LNCaP clone FGC (cell line): Measurements from ENCODE around the gene CILP.
A peak's percentile ranks its signal among the peaks of the same experiment; 100 is the strongest.
"Not testable (repeated sequence)": the region's sequence is repeated elsewhere in the genome, so short reads cannot be mapped to it uniquely, and the experiment has no call there.

Experiments used
- DNase-seq: peaks from one replicate; pipeline ENCODE4 v3.0.0-alpha.2; 2011; ENCODE audit warnings: low read depth
- H3K4me3 ChIP-seq: 2 replicates; pipeline ENCODE4 v1.5.1; 2011; ENCODE audit warnings: mild to moderate bottlenecking, low read depth, low read length, control low read depth
- CTCF ChIP-seq: IDR thresholded peaks from 2 replicates; pipeline ENCODE4 v1.5.1; 2012; ENCODE audit warnings: mild to moderate bottlenecking; ENCODE audit not compliant: control insufficient read depth, insufficient read depth; ENCODE audit errors: extremely low read depth

The CILP gene

DNA sequence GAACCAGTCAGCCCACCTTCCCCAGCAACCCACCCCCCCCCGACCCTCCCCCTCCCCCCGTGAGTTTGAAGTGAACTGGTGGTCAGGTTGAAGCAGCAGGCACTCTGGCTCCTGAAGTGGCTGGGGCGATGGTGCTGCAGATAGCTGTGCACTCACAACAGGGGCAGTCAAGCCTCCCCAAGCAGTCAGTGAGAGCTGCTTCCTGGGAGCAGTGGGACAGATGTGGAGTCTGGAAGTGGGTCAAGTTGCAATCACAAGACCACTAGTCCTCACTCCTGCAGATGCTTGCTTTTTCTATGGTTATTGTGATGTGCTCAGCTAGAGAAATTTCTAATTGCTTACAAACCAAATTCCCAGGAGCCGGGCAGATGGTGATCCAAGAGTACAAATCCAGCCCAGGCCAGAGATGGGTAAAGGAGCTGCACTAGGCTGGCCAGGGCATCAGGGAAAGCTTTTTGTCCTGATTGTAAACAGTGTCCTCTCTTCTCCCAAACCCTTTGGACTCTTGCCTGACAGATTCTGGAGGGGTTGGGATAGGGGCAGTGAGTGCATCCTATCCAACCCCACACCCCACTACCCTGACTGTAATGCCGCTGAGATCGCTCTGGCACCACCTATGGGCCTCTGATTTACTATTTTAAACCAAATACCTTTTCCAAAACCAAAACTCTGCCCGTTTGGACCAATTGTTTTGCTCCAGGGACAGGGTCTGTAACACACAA lies 16.3 kb downstream of the CILP start:
- no peak for DNase-seq

DNA sequence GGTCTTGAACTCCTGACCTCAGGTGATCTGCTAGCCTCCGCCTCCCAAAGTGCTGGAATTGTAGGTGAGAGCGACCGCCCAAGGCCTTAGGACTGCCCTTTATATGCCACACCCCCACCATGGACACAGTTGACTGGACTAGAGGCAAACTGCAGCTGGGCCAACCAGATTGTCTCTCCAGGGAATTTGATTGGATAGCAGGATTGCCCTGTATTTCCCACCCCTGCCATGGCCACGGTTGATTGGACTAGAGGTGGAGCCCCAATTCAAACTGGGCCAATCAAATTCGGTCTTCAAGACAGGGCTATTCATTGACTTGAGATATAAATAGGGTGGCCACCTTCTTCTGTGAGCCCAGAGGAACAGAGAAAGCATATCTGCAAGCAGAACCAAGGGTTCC lies 19.3 kb downstream of the CILP start:
- no peak for DNase-seq
- H3K4me3 ChIP-seq, result no peak overlapping the region

More for the DNA sequence above, 16.3 kb downstream of the CILP start:
- TF ChIP-seq CTCF, result no peak
- H3K4me3 ChIP-seq, result no peak overlapping the region

DNA sequence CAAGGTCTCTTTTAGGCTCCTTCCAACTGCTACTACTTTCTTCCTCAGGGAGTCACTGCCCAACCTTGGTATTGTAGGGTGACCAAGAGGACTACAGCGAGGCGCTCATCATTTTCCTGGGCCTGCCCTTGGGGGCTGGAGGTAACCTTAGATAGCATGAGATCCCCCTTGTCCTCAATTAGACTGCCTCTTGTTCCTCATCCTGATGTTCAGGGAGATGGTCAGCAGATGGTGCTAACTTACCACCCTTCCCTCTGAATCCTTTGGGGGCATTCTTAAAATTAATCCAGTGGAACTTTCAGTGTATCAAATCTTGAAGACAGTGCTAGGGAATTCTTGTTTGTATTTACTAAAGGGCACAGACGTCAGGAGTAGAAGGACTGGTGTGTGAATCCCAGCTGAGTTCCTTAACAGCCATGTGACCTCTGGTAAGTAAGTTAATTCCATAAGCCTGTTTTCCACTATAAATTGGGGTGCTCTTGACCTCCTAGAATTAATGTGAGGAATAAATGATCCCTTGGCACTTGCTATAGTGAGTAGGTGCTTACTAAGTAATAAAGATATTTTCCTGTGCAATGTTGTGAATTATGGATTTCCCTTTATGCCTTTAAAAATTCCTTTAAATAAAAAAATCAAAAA lies 22.1 kb downstream of the CILP start:
- H3K4me3 ChIP-seq, result no peak overlapping the region
- no peak for DNase-seq
- peak; percentile 64 for TF ChIP-seq CTCF

More for the DNA sequence above, 19.3 kb downstream of the CILP start:
- TF ChIP-seq CTCF, result no peak

GRCh38 chr15:65188472-65188871 lies 22.8 kb downstream of the CILP start:
- DNase-seq, H3K4me3 ChIP-seq: not testable (repeated sequence)

GRCh38 chr15:65184868-65185717 lies 26.2 kb downstream of the CILP start, which contains the start of gene CLPX:
Gene CLPX (minus strand): TSS chr15:65185342. CDS start chr15:65185153, 189 bp downstream.
- H3K4me3 ChIP-seq, result peak within 1 kb of the TSS; percentile 78
- TF ChIP-seq CTCF, result no peak
- peak; percentile 94 for DNase-seq

- DNase-seq, result no peak
- peak overlapping the region; percentile 78 for H3K4me3 ChIP-seq
- no peak for TF ChIP-seq CTCF
Measured at GRCh38 chr15:65184305-65184867, 26.9 kb downstream of the CILP start.

GRCh38 chr15:65183865-65184159 lies 27.5 kb downstream of the CILP start:
- no peak for DNase-seq
- peak overlapping the region; percentile 78 for H3K4me3 ChIP-seq
- no peak for TF ChIP-seq CTCF
